Left lung (tissue), 10 donors: ENCODE results near the gene SPATA31C2. TPM values are rescaled to one million over a fixed set of nuclear protein-coding genes. Genes with fewer than 3 reads are reported as not detected.

ENCODE experiments used
- ATAC-seq: fragments of 200-7000 bp; cut with Tn5 transposase; one replicate; pipeline ENCODE4 v1.9.1; 2020; ENCODE audit warnings: moderate library complexity
- DNase-seq, 4 donors: peaks; one replicate each; pipeline ENCODE4 v3.0.0-alpha.2; 2013 to 2020
- H3K27ac ChIP-seq, 2 donors: fragments of 200-600 bp; sonication (generic) in 1 of 2; one replicate each; pipeline versions ENCODE4 v1.5.0 to v1.8.0; 2020 to 2021
- H3K27me3 ChIP-seq, 2 donors: fragments of 200-600 bp; sonication (generic) in 1 of 2; one replicate each; pipeline versions ENCODE4 v1.5.0 to v1.8.0; 2020 to 2021
- H3K36me3 ChIP-seq, 2 donors: fragments of 200-600 bp; sonication (generic) in 1 of 2; one replicate each; pipeline versions ENCODE4 v1.5.0 to v1.8.0; 2020 to 2021
- H3K4me1 ChIP-seq, 2 donors: fragments of 200-600 bp; one replicate each; pipeline ENCODE4 v1.8.0; 2021
- H3K4me3 ChIP-seq, 2 donors: fragments of 200-600 bp; sonication (generic) in 1 of 2; one replicate each; pipeline versions ENCODE4 v1.5.0 to v1.8.0; 2020 to 2021; ENCODE audit warnings: mild to moderate bottlenecking in 1 of 2
- H3K9me3 ChIP-seq, 2 donors: fragments of 200-600 bp; sonication (generic) in 1 of 2; one replicate each; pipeline versions ENCODE4 v1.5.0 to v1.8.0; 2020 to 2021
- CTCF ChIP-seq, 2 donors: fragments of 200-600 bp; sonication (generic) in 1 of 2; IDR thresholded peaks; one replicate each; pipeline versions ENCODE4 v1.5.0 to v1.8.0; 2021; ENCODE audit warnings: antibody characterized with exemption in 2 of 2
- intact Hi-C, 2 donors: fragments of 100-400 bp; cut with DNase I; formaldehyde crosslinking; loops; one replicate each; pipeline versions ENCODE4 v1.11.2 to v1.14.2; 2022
- polyA plus RNA-seq, 6 donors: library from polyadenylated mRNA; unstranded; fragments of 120-200 nt; gene quantifications; one replicate each; pipeline ENCODE4 v1.2.1, GENCODE V29; 2013; ENCODE audit not compliant: insufficient read length in 6 of 6
- total RNA-seq, 2 donors: library from RNA; stranded (reverse); fragmentation: NEBNext Ultra II Directional; extraction: Animal tissue kit (Norgen Biotek cat#: 25700); gene quantifications; one replicate each; pipeline ENCODE4 v1.2.1, GENCODE V29; 2021
- donor health status: DM: no; HTN: yes; CAD: no.
- donor health status: DM: no; HTN: no; CAD: no.

The SPATA31C2 gene
- total and polyA plus RNA-seq, 8 donors = 0.06 TPM; not detected in 7

DNA sequence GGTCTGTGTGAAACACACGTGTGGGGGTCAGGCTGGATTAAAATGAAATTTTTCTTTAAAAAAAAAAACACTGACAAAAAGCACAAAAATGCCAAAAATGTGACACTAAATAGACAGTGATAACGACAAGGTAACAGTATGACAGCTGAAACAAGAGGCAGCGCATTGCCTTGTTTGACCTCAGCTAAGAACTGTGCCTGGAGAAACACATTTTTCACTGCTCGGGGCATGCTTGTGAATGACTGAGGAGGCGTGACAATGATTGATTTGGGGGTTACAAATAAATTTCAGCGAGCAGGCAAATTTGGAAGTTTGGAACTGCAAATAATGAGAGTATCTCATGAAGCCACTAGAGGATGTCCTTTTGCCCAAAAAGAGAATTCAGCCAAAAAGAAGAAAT, 44.2 kb upstream of the SPATA31C2 start:
- Histone ChIP-seq H3K27me3 (no peaks in the 10 kb centered on the region), H3K27ac (no peak overlapping the region), H3K9me3 (no peaks in the 10 kb centered on the region), H3K4me3 (no peak overlapping the region), H3K4me1 (no peaks in the 10 kb centered on the region), H3K36me3 (no peaks in the 10 kb centered on the region)
- no peak for DNase-seq
- intact Hi-C loops = no loop called here
- ATAC-seq = no peak
- TF ChIP-seq CTCF (IDR thresholded peaks at IDR 0.05) = no peak

- no peak overlapping the region for H3K27ac ChIP-seq
- no peaks in the 10 kb centered on the region for H3K36me3 ChIP-seq
- no peaks in the 10 kb centered on the region for H3K9me3 ChIP-seq
- peak; percentile 47 for ATAC-seq
- DNase-seq = peak in 2 of 4 donors; percentile 42 to 57
- no peaks in the 10 kb centered on the region for H3K4me1 ChIP-seq
- no peak for TF ChIP-seq CTCF (IDR thresholded peaks at IDR 0.05)
- no peaks in the 10 kb centered on the region for H3K27me3 ChIP-seq
- H3K4me3 ChIP-seq = no peak overlapping the region
- intact Hi-C loops = no loop called here
These were observed 41.9 kb upstream of the SPATA31C2 start for GRCh38 chr9:88180081-88180765.

DNA sequence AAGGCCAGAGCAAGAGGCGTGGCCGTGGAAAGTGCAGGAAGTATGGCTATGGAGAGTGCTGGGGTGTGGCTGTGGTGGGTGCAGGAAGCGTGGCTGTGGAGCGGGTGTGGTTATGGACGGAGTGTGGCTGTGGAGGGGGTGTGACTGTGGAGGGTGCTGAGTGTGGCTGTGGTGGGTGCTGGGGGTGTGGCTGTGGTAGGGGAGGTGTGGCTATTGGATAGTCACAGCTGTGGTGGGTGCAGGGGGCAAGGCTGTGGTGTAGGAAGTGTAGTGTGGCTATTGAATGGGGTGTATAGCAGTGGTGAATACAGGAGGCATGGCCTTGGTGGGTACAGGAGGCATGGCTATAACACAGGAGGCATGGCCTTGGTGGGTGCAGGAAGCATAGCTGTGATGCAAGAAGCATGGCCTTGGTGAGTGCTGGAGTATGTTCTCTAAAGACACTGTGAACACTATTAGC, 40.8 kb upstream of the SPATA31C2 start:
- H3K4me3 ChIP-seq = no peak overlapping the region
- DNase-seq (no peak), ATAC-seq (peak; percentile 29)
- H3K27ac ChIP-seq = no peak overlapping the region
- H3K9me3 ChIP-seq = no peaks in the 10 kb centered on the region
- no peaks in the 10 kb centered on the region for H3K27me3 ChIP-seq
- intact Hi-C loops = no loop called here
- TF ChIP-seq CTCF (IDR thresholded peaks at IDR 0.05) = no peak
- no peaks in the 10 kb centered on the region for H3K4me1 ChIP-seq
- no peaks in the 10 kb centered on the region for H3K36me3 ChIP-seq

GRCh38 chr9:88178641-88179040, 40.4 kb upstream of the SPATA31C2 start:
- no peak for DNase-seq
- intact Hi-C loops = no loop called here

GRCh38 chr9:88177371-88177770, 39.1 kb upstream of the SPATA31C2 start:
- H3K36me3 ChIP-seq = no peaks in the 10 kb centered on the region
- H3K9me3 ChIP-seq = no peaks in the 10 kb centered on the region
- no peak for ATAC-seq
- H3K27ac ChIP-seq = no peak overlapping the region
- DNase-seq = no peak
- intact Hi-C loops = no loop called here
- no peaks in the 10 kb centered on the region for H3K4me1 ChIP-seq
- H3K4me3 ChIP-seq = no peak overlapping the region
- TF ChIP-seq CTCF (IDR thresholded peaks at IDR 0.05) = no peak
- no peaks in the 10 kb centered on the region for H3K27me3 ChIP-seq

More at GRCh38 chr9:88178641-88179040, 40.4 kb upstream of the SPATA31C2 start:
- no peak for ATAC-seq
- Histone ChIP-seq H3K27me3 (no peaks in the 10 kb centered on the region), H3K36me3 (no peaks in the 10 kb centered on the region), H3K4me3 (no peak overlapping the region), H3K27ac (no peak overlapping the region), H3K4me1 (no peaks in the 10 kb centered on the region), H3K9me3 (no peaks in the 10 kb centered on the region)
- TF ChIP-seq CTCF (IDR thresholded peaks at IDR 0.05) = no peak
